HepG2 (cell line): ENCODE data around the gene TM4SF5. TPM values are rescaled to one million over a fixed set of nuclear protein-coding genes. Genes with fewer than 3 reads are reported as not detected.

Experiments used
- ARNT2 ChIP-seq: sonication (generic); formaldehyde crosslinking; IDR thresholded peaks from 2 replicates; pipeline ENCODE4 v1.8.0; 2022; ENCODE audit warnings: mild to moderate bottlenecking, low read depth, missing genetic modification reagents, moderate library complexity
- ARNTL ChIP-seq: sonication (generic); formaldehyde crosslinking; IDR thresholded peaks from 2 replicates; pipeline ENCODE4 v1.4.0; 2020; ENCODE audit warnings: mild to moderate bottlenecking, missing genetic modification reagents
- ATF1 ChIP-seq: IDR thresholded peaks from 2 replicates; pipeline ENCODE4 v1.6.1; 2016; ENCODE audit warnings: mild to moderate bottlenecking, control low read depth
- ATF2 ChIP-seq: sonication (generic); formaldehyde crosslinking; IDR thresholded peaks from 2 replicates; pipeline ENCODE4 v1.4.0; 2020; ENCODE audit warnings: missing genetic modification reagents
- CBX2 ChIP-seq, 2 experiments: fragments of 200-600 bp in 1 of 2; sonication (generic); formaldehyde crosslinking in 1 of 2; IDR thresholded peaks; 2 replicates each; pipeline versions ENCODE4 v1.7.0 to v1.8.1; 2018 to 2022; ENCODE audit warnings: low read depth in 2 of 2, low read length in 1 of 2, mild to moderate bottlenecking in 1 of 2, missing genetic modification reagents in 1 of 2
- CHD4 ChIP-seq: fragments of 200-600 bp; sonication (generic); IDR thresholded peaks from 2 replicates; pipeline ENCODE4 v1.7.0; 2017; ENCODE audit warnings: mild to moderate bottlenecking, low read length, borderline replicate concordance
- CREM ChIP-seq, 2 experiments: sonication (generic) in 1 of 2; formaldehyde crosslinking in 1 of 2; IDR thresholded peaks; 2 replicates each; pipeline versions ENCODE4 v1.4.0 to v1.6.1; 2016 to 2020; ENCODE audit warnings: antibody characterized with exemption in 1 of 2, mild to moderate bottlenecking in 1 of 2, missing genetic modification reagents in 1 of 2
- LCORL ChIP-seq, 2 experiments: fragments of 450-650 bp in 1 of 2; sonication (generic) in 1 of 2; formaldehyde crosslinking in 1 of 2; IDR thresholded peaks; 2 replicates each; pipeline versions ENCODE4 v1.5.0 to v1.6.1; 2017 to 2020; ENCODE audit warnings: antibody characterized with exemption in 1 of 2, missing genetic modification reagents in 1 of 2
- MED1 ChIP-seq: sonication (generic); formaldehyde crosslinking; IDR thresholded peaks from 2 replicates; pipeline ENCODE4 v1.4.0; 2020; ENCODE audit warnings: missing genetic modification reagents
- MYNN ChIP-seq: sonication (generic); formaldehyde crosslinking; IDR thresholded peaks from 2 replicates; pipeline ENCODE4 v1.4.0; 2020; ENCODE audit warnings: mild to moderate bottlenecking, low read depth, missing genetic modification reagents
- NCOR1 ChIP-seq: fragments of 200-600 bp; sonication (generic); IDR thresholded peaks from 2 replicates; pipeline ENCODE4 v1.7.0; 2017; ENCODE audit warnings: antibody characterized with exemption, low read length, borderline replicate concordance
- NFKBIZ ChIP-seq: IDR thresholded peaks from 2 replicates; pipeline ENCODE4 v1.6.1; 2018; ENCODE audit warnings: missing genetic modification reagents, missing compliant biosample characterization
- NR2C2 ChIP-seq: sonication (generic); formaldehyde crosslinking; IDR thresholded peaks from 2 replicates; pipeline ENCODE4 v1.4.0; 2020; ENCODE audit warnings: missing genetic modification reagents, mild to moderate bottlenecking, moderate library complexity, borderline replicate concordance
- NR2F1 ChIP-seq, 2 experiments: fragments of 450-650 bp in 1 of 2; formaldehyde crosslinking in 1 of 2; IDR thresholded peaks; 2 replicates each; pipeline versions ENCODE4 v1.5.0 to v1.6.1; 2016 to 2020; ENCODE audit warnings: mild to moderate bottlenecking in 1 of 2, missing compliant biosample characterization in 1 of 2, missing genetic modification reagents in 1 of 2, moderate library complexity in 1 of 2
- RFXAP ChIP-seq: sonication (generic); formaldehyde crosslinking; IDR thresholded peaks from 2 replicates; pipeline ENCODE4 v1.4.0; 2020; ENCODE audit warnings: missing genetic modification reagents, borderline replicate concordance
- STAT6 ChIP-seq: sonication (generic); formaldehyde crosslinking; IDR thresholded peaks from 2 replicates; pipeline ENCODE4 v1.4.0; 2020; ENCODE audit warnings: missing genetic modification reagents, mild to moderate bottlenecking, borderline replicate concordance
- TRIM24 ChIP-seq: sonication (generic); formaldehyde crosslinking; IDR thresholded peaks from 2 replicates; pipeline ENCODE4 v1.8.0; 2022; ENCODE audit warnings: mild to moderate bottlenecking, missing genetic modification reagents
- ZEB1 ChIP-seq: IDR thresholded peaks from 2 replicates; pipeline ENCODE4 v1.6.1; 2012; ENCODE audit warnings: mild to moderate bottlenecking, low read depth, inconsistent platforms; ENCODE audit not compliant: insufficient replicate concordance
- ZMYM2 ChIP-seq: sonication (generic); formaldehyde crosslinking; IDR thresholded peaks from 2 replicates; pipeline ENCODE4 v1.8.0; 2022; ENCODE audit warnings: mild to moderate bottlenecking, missing genetic modification reagents
- ZMYM3 ChIP-seq: sonication (generic); formaldehyde crosslinking; IDR thresholded peaks from 2 replicates; pipeline ENCODE4 v1.5.1; 2020; ENCODE audit warnings: mild to moderate bottlenecking, missing genetic modification reagents
- ZNF383 ChIP-seq: sonication (generic); formaldehyde crosslinking; IDR thresholded peaks from 2 replicates; pipeline ENCODE4 v1.4.0; 2020; ENCODE audit warnings: missing genetic modification reagents, mild to moderate bottlenecking, borderline replicate concordance
- ZNF460 ChIP-seq: sonication (generic); formaldehyde crosslinking; IDR thresholded peaks from 2 replicates; pipeline ENCODE4 v1.5.1; 2020; ENCODE audit warnings: missing genetic modification reagents, mild to moderate bottlenecking, borderline replicate concordance
- ZNF713 ChIP-seq: sonication (generic); formaldehyde crosslinking; IDR thresholded peaks from 2 replicates; pipeline ENCODE4 v1.4.0; 2020; ENCODE audit warnings: mild to moderate bottlenecking, missing genetic modification reagents
- ZNF740 ChIP-seq: sonication (generic); formaldehyde crosslinking; IDR thresholded peaks from 2 replicates; pipeline ENCODE4 v1.4.0; 2020; ENCODE audit warnings: missing genetic modification reagents
- ZNF83 ChIP-seq: sonication (generic); formaldehyde crosslinking; IDR thresholded peaks from 2 replicates; pipeline ENCODE4 v1.4.0; 2020; ENCODE audit warnings: missing genetic modification reagents, mild to moderate bottlenecking, borderline replicate concordance
- polyA plus RNA-seq, 8 experiments: library from polyadenylated mRNA; depleted of rRNA in 3 of 8; stranded (reverse) in 7 of 8; unstranded in 1 of 8; fragments of >200 nt; fragmentation: Illumina TruSeq in 4 of 8; extraction: Trizol in 4 of 8; gene quantifications; 2 replicates each; pipeline versions ENCODE4 v1.2.1 to v1.2.3, GENCODE V29; 2011 to 2016; ENCODE audit warnings: low read depth in 4 of 8, missing spikeins in 1 of 8, mixed read lengths in 1 of 8; ENCODE audit not compliant: insufficient read depth in 1 of 8
- total RNA-seq, 5 experiments: library from RNA; depleted of rRNA; stranded (reverse); fragments of >200 nt; fragmentation: Illumina TruSeq; extraction: Trizol; gene quantifications; 2 replicates each; pipeline ENCODE4 v1.2.3, GENCODE V29; 2016; ENCODE audit warnings: low read depth in 1 of 5

TM4SF5 gene
- total and polyA plus RNA-seq, 2 of the 13 experiments (the other 11 are each of a cell fraction or from before 2014, with no cell fraction given), result 30.1 to 126 TPM

- 0 out of 2 replicates have a peak, but pooled peaks have one; percentile 31 for TF ChIP-seq RFXAP (CRISPR knock-in tag)
- TF ChIP-seq LCORL (IDR thresholded peaks at IDR 0.05), result 0 out of 2 replicates have a peak, but pooled peaks have one; percentile 8
- no peak for TF ChIP-seq LCORL (CRISPR knock-in tag; IDR thresholded peaks at IDR 0.05)
- 0 out of 2 replicates have a peak, but pooled peaks have one; percentile 7 for TF ChIP-seq MYNN (CRISPR knock-in tag)
- peak; percentile 14 for TF ChIP-seq ZEB1
- peak; percentile 6; the same call in 1 of the 2 replicates for TF ChIP-seq MED1
- peak; percentile 11; the same call in 1 of the 2 replicates for TF ChIP-seq ZNF740 (CRISPR knock-in tag)
- no peak for TF ChIP-seq TRIM24
- TF ChIP-seq ZMYM2, result peak; percentile 80
- TF ChIP-seq NR2C2, result 0 out of 2 replicates have a peak, but pooled peaks have one; percentile 31
- peak; percentile 36; the same call in 1 of the 2 replicates for TF ChIP-seq ATF1 (CRISPR knock-in tag)
- no peak for TF ChIP-seq ZNF713 (CRISPR knock-in tag)
- TF ChIP-seq CREM (IDR thresholded peaks at IDR 0.05), result peak; percentile 58
- TF ChIP-seq CREM (CRISPR knock-in tag; IDR thresholded peaks at IDR 0.05), result no peak
- no peak for TF ChIP-seq NFKBIZ (CRISPR knock-in tag)
- no peak for TF ChIP-seq ZNF460 (CRISPR knock-in tag)
- TF ChIP-seq ZNF383 (CRISPR knock-in tag), result 0 out of 2 replicates have a peak, but pooled peaks have one; percentile 16
- TF ChIP-seq STAT6 (CRISPR knock-in tag), result 0 out of 2 replicates have a peak, but pooled peaks have one; percentile 51
- 0 out of 2 replicates have a peak, but pooled peaks have one; percentile 1 for TF ChIP-seq ARNTL (CRISPR knock-in tag)
- no peak for TF ChIP-seq ZNF83 (CRISPR knock-in tag)
- TF ChIP-seq ATF2 (CRISPR knock-in tag), result 0 out of 2 replicates have a peak, but pooled peaks have one; percentile 2
- TF ChIP-seq ARNT2 (CRISPR knock-in tag), result 0 out of 2 replicates have a peak, but pooled peaks have one; percentile 6
- peak; percentile 54 for TF ChIP-seq ZMYM3 (CRISPR knock-in tag)
- TF ChIP-seq NCOR1, result peak; percentile 19
- peak; percentile 93 for TF ChIP-seq CHD4
- no peak for TF ChIP-seq CBX2 (IDR thresholded peaks at IDR 0.05; ENCODE audit: low read depth, low read length)
- TF ChIP-seq CBX2 (CRISPR knock-in tag; IDR thresholded peaks at IDR 0.05; ENCODE audit: low read depth), result no peak
- TF ChIP-seq NR2F1 (CRISPR knock-in tag; IDR thresholded peaks at IDR 0.05), result peak in 1 of 2 experiments; percentile 55; a peak in 2 of 4 replicates
Observed at GRCh38 chr17:4788159-4788806, 16.6 kb downstream of the TM4SF5 start (continued).
